ENCODE results near the gene GRK7. TPM values are rescaled to one million over a fixed set of nuclear protein-coding genes. Genes with fewer than 3 reads are reported as not detected.

The GRK7 gene
- total and polyA plus RNA-seq, 2 of the 4 experiments (the other 2 are of a cell fraction), result not detected

DNA sequence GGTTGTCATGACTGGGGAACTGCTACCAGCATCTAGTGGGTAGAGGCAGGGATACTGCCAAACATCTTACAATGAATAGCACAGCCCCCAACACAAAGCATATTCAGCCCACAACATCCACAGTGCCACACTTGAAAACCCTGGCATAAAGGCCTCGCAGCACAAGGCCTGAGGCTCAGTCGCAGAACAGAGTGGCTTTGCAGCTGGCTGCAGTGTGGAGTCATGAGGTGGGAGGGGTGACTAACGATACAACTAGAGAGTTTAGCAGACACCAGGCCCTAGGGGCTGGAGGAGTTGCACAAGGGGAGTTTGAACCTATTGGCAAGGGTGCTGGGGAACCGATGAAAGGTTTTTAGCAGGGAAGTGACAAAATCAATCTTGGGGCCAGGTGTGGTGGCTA lies 32.1 kb downstream of the GRK7 start:
- H2AK9ac ChIP-seq (replicated peaks; ENCODE audit: low read depth, low read length, poor library complexity), result no peak overlapping the region
- H3K4me3 ChIP-seq (ENCODE audit: insufficient read depth, low read depth, low read length), result no peak overlapping the region
- no peak overlapping the region for H2AFZ ChIP-seq (replicated peaks; ENCODE audit: low read length, poor library complexity)
- H3K56ac ChIP-seq (ENCODE audit: extremely low read depth, insufficient read depth, low read length), result no peak overlapping the region
- no peak overlapping the region for H4K8ac ChIP-seq (ENCODE audit: low read depth in 2 of 2, low read length in 2 of 2)
- no peak overlapping the region for H3K4ac ChIP-seq (ENCODE audit: low read depth, low read length)
- no peak overlapping the region for H2BK120ac ChIP-seq (ENCODE audit: low read depth, low read length)
- DNase-seq (no peak), ATAC-seq (ENCODE audit: low read depth) (no peak)
- intact Hi-C loops (cut with micrococcal nuclease), result no loop called here
- TF ChIP-seq, protein P1, sequence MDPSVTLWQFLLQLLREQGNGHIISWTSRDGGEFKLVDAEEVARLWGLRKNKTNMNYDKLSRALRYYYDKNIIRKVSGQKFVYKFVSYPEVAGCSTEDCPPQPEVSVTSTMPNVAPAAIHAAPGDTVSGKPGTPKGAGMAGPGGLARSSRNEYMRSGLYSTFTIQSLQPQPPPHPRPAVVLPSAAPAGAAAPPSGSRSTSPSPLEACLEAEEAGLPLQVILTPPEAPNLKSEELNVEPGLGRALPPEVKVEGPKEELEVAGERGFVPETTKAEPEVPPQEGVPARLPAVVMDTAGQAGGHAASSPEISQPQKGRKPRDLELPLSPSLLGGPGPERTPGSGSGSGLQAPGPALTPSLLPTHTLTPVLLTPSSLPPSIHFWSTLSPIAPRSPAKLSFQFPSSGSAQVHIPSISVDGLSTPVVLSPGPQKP (IDR thresholded peaks at IDR 0.05; ENCODE audit: borderline replicate concordance, low read depth, low read length), result no peak
- TF ChIP-seq, protein P2, sequence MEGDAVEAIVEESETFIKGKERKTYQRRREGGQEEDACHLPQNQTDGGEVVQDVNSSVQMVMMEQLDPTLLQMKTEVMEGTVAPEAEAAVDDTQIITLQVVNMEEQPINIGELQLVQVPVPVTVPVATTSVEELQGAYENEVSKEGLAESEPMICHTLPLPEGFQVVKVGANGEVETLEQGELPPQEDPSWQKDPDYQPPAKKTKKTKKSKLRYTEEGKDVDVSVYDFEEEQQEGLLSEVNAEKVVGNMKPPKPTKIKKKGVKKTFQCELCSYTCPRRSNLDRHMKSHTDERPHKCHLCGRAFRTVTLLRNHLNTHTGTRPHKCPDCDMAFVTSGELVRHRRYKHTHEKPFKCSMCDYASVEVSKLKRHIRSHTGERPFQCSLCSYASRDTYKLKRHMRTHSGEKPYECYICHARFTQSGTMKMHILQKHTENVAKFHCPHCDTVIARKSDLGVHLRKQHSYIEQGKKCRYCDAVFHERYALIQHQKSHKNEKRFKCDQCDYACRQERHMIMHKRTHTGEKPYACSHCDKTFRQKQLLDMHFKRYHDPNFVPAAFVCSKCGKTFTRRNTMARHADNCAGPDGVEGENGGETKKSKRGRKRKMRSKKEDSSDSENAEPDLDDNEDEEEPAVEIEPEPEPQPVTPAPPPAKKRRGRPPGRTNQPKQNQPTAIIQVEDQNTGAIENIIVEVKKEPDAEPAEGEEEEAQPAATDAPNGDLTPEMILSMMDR (conservative IDR thresholded peaks at IDR 0.05; ENCODE audit: low read depth, low read length), result no peak
- TF ChIP-seq NFE2L2 (IDR thresholded peaks at IDR 0.05; ENCODE audit: low read depth, low read length) (no peak), FOS (IDR thresholded peaks at IDR 0.05; ENCODE audit: low read depth, low read length) (no peak), CHD1 (IDR thresholded peaks at IDR 0.05; ENCODE audit: low read depth, low read length) (no peak)
- ChIA-PET CTCF (interaction anchor here (0.7 kb wide), 1 partner anchor 13 kb away, joined by 3 read pairs; no protein-coding TSS in a partner anchor), POLR2A (ENCODE audit: unreplicated experiment) (no interaction called here)
- H4K5ac ChIP-seq (ENCODE audit: low read depth, low read length), result no peak overlapping the region
- no peak overlapping the region for H2BK5ac ChIP-seq (ENCODE audit: low read depth, low read length, poor library complexity, severe bottlenecking)
- H3K9me1 ChIP-seq (ENCODE audit: insufficient read depth, low read length), result no peaks in the 10 kb centered on the region
- H3K18ac ChIP-seq (ENCODE audit: low read depth, low read length), result no peak overlapping the region
- H3K9me3 ChIP-seq (ENCODE audit: control insufficient read depth, insufficient read depth, low read length), result no peaks in the 10 kb centered on the region
- H3K79me1 ChIP-seq (ENCODE audit: low read depth in 1 of 2, low read length in 2 of 2), result no peaks in the 10 kb centered on the region
- no peak overlapping the region for H4K91ac ChIP-seq (ENCODE audit: insufficient read depth, low read depth, low read length)
- H2BK15ac ChIP-seq (ENCODE audit: low read depth, low read length), result no peak overlapping the region
- WGBS, 2 experiments (ENCODE audit: extremely low coverage in 2 of 2, insufficient read length in 1 of 2), result 83% methylated on average over 2 of the region's 4 CpGs; no CpG with 5 or more reads in 1 of the 2 experiments
- no peak overlapping the region for H3K14ac ChIP-seq (replicated peaks; ENCODE audit: low read depth, low read length)
- no peaks in the 10 kb centered on the region for H4K20me1 ChIP-seq (ENCODE audit: insufficient read depth, low read length)
- no peak overlapping the region for H3K4me2 ChIP-seq (ENCODE audit: low read depth, low read length)
- dilution Hi-C loops (cut with HindIII; ENCODE audit: low sequenced_read_pairs, unreplicated experiment), result no loop called here
- no peak overlapping the region for H2BK20ac ChIP-seq (ENCODE audit: low read depth, low read length)
- H3K4me1 ChIP-seq (ENCODE audit: control insufficient read depth, insufficient read depth, low read length), result peaks cover 7% of the 10 kb centered on the region
- no peaks in the 10 kb centered on the region for H3K36me3 ChIP-seq (ENCODE audit: control insufficient read depth, insufficient read depth, low read length)
- in situ Hi-C loops (cut with MboI; ENCODE audit: low sequenced_read_pairs), result no loop called here
- no peak overlapping the region for H3K9ac ChIP-seq (ENCODE audit: low read depth, low read length)
- H3K27me3 ChIP-seq (ENCODE audit: control insufficient read depth, insufficient read depth, low read length), result 0 out of 2 replicates have a peak, but pooled peaks cover 1% of the 10 kb centered on the region
- no peak overlapping the region for H3K27ac ChIP-seq (ENCODE audit: insufficient read depth, low read length)
- BruUV-seq (replicated peaks), result no TSS peak
- no peak overlapping the region for H3K23ac ChIP-seq (ENCODE audit: low read depth, low read length)
- H2AK5ac ChIP-seq (ENCODE audit: low read depth, low read length), result no peak overlapping the region

All from IMR-90 (cell line).